ENCODE data around the gene INSL3. TPM values are rescaled to one million over a fixed set of nuclear protein-coding genes. Genes with fewer than 3 reads are reported as not detected.

INSL3 gene
- polyA plus RNA-seq, 3 donors: 0.25 to 1.7 (median 0.64) TPM

DNA sequence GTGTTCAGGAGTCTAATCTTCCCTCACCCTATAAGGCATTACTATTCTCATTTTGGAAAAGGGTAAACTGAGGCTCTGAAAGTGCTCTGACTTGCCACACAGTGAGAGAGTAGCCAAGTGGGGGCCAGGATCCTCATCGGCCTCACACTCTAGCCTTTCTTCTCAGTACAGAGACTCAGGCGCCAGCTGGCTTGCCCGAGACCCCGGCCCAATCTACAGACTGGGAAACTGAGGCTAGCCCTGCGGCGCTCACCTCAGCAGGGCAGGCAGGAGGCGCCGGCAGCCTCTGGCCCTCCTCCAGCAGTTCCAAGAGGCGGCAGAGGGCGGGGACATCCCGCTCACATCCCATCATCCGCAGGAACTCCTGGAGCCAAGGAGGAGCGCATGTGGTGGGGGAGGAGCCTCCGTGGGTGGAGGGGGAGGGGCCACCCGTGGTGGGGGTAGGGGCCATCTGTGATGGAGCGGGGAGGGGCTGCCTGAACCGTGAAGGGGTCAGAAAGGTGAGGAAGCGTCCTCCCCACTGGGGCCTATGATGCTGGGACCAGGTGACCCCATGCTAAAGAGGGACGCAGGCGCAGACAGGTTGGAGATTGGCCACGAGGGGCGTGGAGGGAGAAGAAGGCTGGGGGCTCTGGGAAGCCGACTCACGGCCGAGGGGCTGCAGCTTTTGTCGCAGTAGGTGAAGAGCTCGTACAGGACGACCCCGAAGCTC lies 8.7 kb upstream of the INSL3 start:
- H3K9ac ChIP-seq (ENCODE audit: insufficient read depth, low read length, poor library complexity, severe bottlenecking): no peak overlapping the region
- H3K27me3 ChIP-seq (ENCODE audit: control insufficient read depth in 2 of 2, insufficient read depth in 2 of 2, low read length in 2 of 2): no peaks in the 10 kb centered on the region
- peaks cover 0 to 5% of the 10 kb centered on the region in 2 donors for H3K9me3 ChIP-seq (replicated peaks in 1 of 2; ENCODE audit: control insufficient read depth in 1 of 2, insufficient read depth in 1 of 2, low read length in 2 of 2)
- H3K4me3 ChIP-seq (replicated peaks in 1 of 3; ENCODE audit: low read depth in 2 of 3, low read length in 3 of 3): no peak overlapping the region
- H3K79me2 ChIP-seq (ENCODE audit: insufficient read depth, low read length): no peaks in the 10 kb centered on the region
- TF ChIP-seq, protein P1, sequence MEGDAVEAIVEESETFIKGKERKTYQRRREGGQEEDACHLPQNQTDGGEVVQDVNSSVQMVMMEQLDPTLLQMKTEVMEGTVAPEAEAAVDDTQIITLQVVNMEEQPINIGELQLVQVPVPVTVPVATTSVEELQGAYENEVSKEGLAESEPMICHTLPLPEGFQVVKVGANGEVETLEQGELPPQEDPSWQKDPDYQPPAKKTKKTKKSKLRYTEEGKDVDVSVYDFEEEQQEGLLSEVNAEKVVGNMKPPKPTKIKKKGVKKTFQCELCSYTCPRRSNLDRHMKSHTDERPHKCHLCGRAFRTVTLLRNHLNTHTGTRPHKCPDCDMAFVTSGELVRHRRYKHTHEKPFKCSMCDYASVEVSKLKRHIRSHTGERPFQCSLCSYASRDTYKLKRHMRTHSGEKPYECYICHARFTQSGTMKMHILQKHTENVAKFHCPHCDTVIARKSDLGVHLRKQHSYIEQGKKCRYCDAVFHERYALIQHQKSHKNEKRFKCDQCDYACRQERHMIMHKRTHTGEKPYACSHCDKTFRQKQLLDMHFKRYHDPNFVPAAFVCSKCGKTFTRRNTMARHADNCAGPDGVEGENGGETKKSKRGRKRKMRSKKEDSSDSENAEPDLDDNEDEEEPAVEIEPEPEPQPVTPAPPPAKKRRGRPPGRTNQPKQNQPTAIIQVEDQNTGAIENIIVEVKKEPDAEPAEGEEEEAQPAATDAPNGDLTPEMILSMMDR (IDR thresholded peaks at IDR 0.05): no peak
- H3K27ac ChIP-seq (ENCODE audit: low read depth in 1 of 2, low read length in 2 of 2): no peak overlapping the region
- peaks cover 38 to 50% of the 10 kb centered on the region in 2 donors for H3K36me3 ChIP-seq (replicated peaks in 1 of 2; ENCODE audit: control insufficient read depth in 1 of 2, insufficient read depth in 2 of 2, low read length in 2 of 2)
- intact Hi-C loops (cut with micrococcal nuclease): no loop called here
- peaks cover 11% of the 10 kb centered on the region for H3K4me1 Mint-ChIP-seq
- 94% methylated on average over 14 of the region's 29 CpGs for WGBS (ENCODE audit: insufficient coverage)
- peaks cover 12 to 17% of the 10 kb centered on the region in 2 donors for H3K4me1 ChIP-seq (ENCODE audit: control insufficient read depth in 1 of 2, insufficient read depth in 2 of 2, low read length in 2 of 2)
- H3K27ac Mint-ChIP-seq: peak overlapping the region in 2 of 7 donors; percentile 64
- H3K4me2 ChIP-seq (replicated peaks; ENCODE audit: extremely low read depth, low read length, poor library complexity, severe bottlenecking): no peak overlapping the region
- H3K27me3 Mint-ChIP-seq (ENCODE audit: low read depth in 3 of 3): no peaks in the 10 kb centered on the region
- no peaks in the 10 kb centered on the region for H4K20me1 ChIP-seq (ENCODE audit: insufficient read depth, low read length)
- peaks cover 50 to 76% of the 10 kb centered on the region in 2 donors for H3K36me3 Mint-ChIP-seq
- no peak overlapping the region for H2AFZ ChIP-seq (ENCODE audit: insufficient read depth, low read depth, low read length, poor library complexity, severe bottlenecking)
- H3K9me3 Mint-ChIP-seq: peaks cover 2 to 8% (median 5%) of the 10 kb centered on the region in 7 donors
- DNase-seq: no peak
- H3K4me3 Mint-ChIP-seq: no peak overlapping the region

DNA sequence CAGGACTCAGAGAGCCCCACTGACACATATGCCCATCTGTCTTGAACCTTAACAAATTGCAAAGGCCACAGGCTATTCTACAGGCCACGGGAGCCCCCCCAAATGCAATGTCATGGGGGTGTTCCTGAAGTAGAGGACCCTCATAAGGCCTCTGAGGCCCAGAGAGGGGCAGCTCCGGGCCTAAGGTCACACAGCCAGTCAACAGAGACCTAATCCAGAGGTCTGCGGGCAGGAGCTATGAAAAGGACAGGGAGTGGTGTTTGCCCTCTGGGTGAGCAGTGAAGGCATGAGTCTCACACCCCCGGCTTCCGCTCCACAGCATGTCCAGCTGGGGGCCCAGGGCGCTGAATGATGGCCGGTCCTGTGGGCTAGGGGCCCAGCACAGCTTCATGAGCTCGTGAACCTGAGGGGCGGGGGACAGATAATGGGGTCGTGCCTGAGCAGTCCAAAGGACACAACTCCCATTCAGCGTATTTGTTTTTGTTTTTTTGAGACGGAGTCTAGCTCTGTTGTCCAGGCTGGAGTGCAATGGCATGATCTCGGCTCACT lies 5.3 kb upstream of the INSL3 start:
- H3K27me3 Mint-ChIP-seq (ENCODE audit: low read depth in 3 of 3): peaks cover 0 to 5% (median 4%) of the 10 kb centered on the region in 3 donors
- Histone ChIP-seq H2AFZ (ENCODE audit: insufficient read depth, low read depth, low read length, poor library complexity, severe bottlenecking) (no peak overlapping the region), H3K79me2 (ENCODE audit: insufficient read depth, low read length) (no peaks in the 10 kb centered on the region), H3K27ac (ENCODE audit: low read depth in 1 of 2, low read length in 2 of 2) (no peak overlapping the region), H4K20me1 (ENCODE audit: insufficient read depth, low read length) (no peaks in the 10 kb centered on the region), H3K9ac (ENCODE audit: insufficient read depth, low read length, poor library complexity, severe bottlenecking) (no peak overlapping the region), H3K4me2 (replicated peaks; ENCODE audit: extremely low read depth, low read length, poor library complexity, severe bottlenecking) (no peak overlapping the region), H3K4me3 (replicated peaks in 1 of 3; ENCODE audit: low read depth in 2 of 3, low read length in 3 of 3) (no peak overlapping the region), H3K36me3 (replicated peaks in 1 of 2; ENCODE audit: control insufficient read depth in 1 of 2, insufficient read depth in 2 of 2, low read length in 2 of 2) (peaks cover 18 to 25% of the 10 kb centered on the region in 2 donors), H3K4me1 (ENCODE audit: control insufficient read depth in 1 of 2, insufficient read depth in 2 of 2, low read length in 2 of 2) (peaks cover 12 to 17% of the 10 kb centered on the region in 2 donors), H3K9me3 (replicated peaks in 1 of 2; ENCODE audit: control insufficient read depth in 1 of 2, insufficient read depth in 1 of 2, low read length in 2 of 2) (peaks cover 0 to 5% of the 10 kb centered on the region in 2 donors), H3K27me3 (ENCODE audit: control insufficient read depth in 2 of 2, insufficient read depth in 2 of 2, low read length in 2 of 2) (no peaks in the 10 kb centered on the region)
- TF ChIP-seq, protein P1 (IDR thresholded peaks at IDR 0.05): no peak
- no peak for DNase-seq
- H3K4me1 Mint-ChIP-seq: peaks cover 11% of the 10 kb centered on the region
- WGBS (ENCODE audit: insufficient coverage): 96% methylated on average over 13 of the region's 13 CpGs
- H3K9me3 Mint-ChIP-seq: peaks cover 0 to 8% (median 5%) of the 10 kb centered on the region in 7 donors
- H3K36me3 Mint-ChIP-seq: peaks cover 26 to 44% of the 10 kb centered on the region in 2 donors
- intact Hi-C loops (cut with micrococcal nuclease): no loop called here
- H3K4me3 Mint-ChIP-seq: no peak overlapping the region
- no peak overlapping the region for H3K27ac Mint-ChIP-seq

Measured in CD14-positive monocyte (primary cell).